ENCODE results near the gene PCCA. TPM values are rescaled to one million over a fixed set of nuclear protein-coding genes. Genes with fewer than 3 reads are reported as not detected.
"Not testable (repeated sequence)": the region's sequence is repeated elsewhere in the genome, so short reads cannot be mapped to it uniquely, and the experiment has no call there.

Gene PCCA
- polyA plus RNA-seq, 4 donors: 3.0 to 24.7 (median 14.8) TPM

- FAIRE-seq: no peak
These were observed 656 bp downstream of the PCCA start for GRCh38 chr13:100089465-100090032.

DNA sequence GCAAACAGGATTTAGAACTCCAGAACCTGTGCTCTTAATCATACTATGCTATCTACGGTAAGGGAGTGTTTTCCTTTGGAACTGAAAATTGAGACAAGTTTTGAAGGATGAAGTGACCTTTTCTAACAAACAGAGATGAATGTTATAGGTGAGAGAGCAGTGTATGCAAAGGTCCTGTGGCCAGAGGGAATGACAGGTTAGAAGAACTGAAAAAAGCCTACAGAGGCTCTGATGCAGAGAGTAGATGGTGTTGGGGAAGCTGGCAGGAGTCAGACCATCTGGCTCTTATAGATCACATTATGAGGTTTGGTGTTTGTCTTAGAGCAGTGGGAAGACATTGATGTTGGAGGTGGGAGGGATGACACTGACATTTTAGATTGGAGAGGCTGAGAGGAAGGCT is 2.0 kb downstream of the PCCA start:
- no peaks in the 10 kb centered on the region for H3K27me3 ChIP-seq (ENCODE audit: control insufficient read depth in 3 of 3, insufficient read depth in 3 of 3, low read length in 3 of 3)
- H3K36me3 ChIP-seq (ENCODE audit: control insufficient read depth in 3 of 3, insufficient read depth in 2 of 3, low read depth in 1 of 3, low read length in 3 of 3): no peaks in the 10 kb centered on the region
- no peaks in the 10 kb centered on the region for H3K9me3 ChIP-seq (ENCODE audit: control insufficient read depth in 2 of 2, insufficient read depth in 1 of 2, low read depth in 1 of 2, low read length in 1 of 2)
- WGBS, 3 donors: 93 to 96% (median 95%) methylated on average over 1 of the region's 1 CpG
- no peak overlapping the region for H3K27ac ChIP-seq (ENCODE audit: low read depth in 1 of 3, low read length in 2 of 3)
- DNase-seq (no peak), FAIRE-seq (no peak)
- no peak overlapping the region for H3K4me3 ChIP-seq (ENCODE audit: low read depth in 1 of 3, low read length in 3 of 3)
- H3K4me1 ChIP-seq (ENCODE audit: control insufficient read depth in 3 of 3, insufficient read depth in 2 of 3, low read depth in 1 of 3, low read length in 2 of 3): peaks cover 0 to 8% (median 0%) of the 10 kb centered on the region in 3 donors

More at GRCh38 chr13:100089465-100090032, 656 bp downstream of the PCCA start:
- Histone ChIP-seq H3K27ac (ENCODE audit: low read depth in 1 of 3, low read length in 2 of 3) (peak overlapping the region in 2 of 3 donors; percentile 41 to 63), H3K27me3 (ENCODE audit: control insufficient read depth in 3 of 3, insufficient read depth in 3 of 3, low read length in 3 of 3) (no peaks in the 10 kb centered on the region), H3K4me1 (ENCODE audit: control insufficient read depth in 3 of 3, insufficient read depth in 2 of 3, low read depth in 1 of 3, low read length in 2 of 3) (peaks cover 0 to 8% (median 0%) of the 10 kb centered on the region in 3 donors), H3K9me3 (ENCODE audit: control insufficient read depth in 2 of 2, insufficient read depth in 1 of 2, low read depth in 1 of 2, low read length in 1 of 2) (no peaks in the 10 kb centered on the region), H3K4me3 (ENCODE audit: low read depth in 1 of 3, low read length in 3 of 3) (peak overlapping the region; percentile 84 to 98 (median 90)), H3K36me3 (ENCODE audit: control insufficient read depth in 3 of 3, insufficient read depth in 2 of 3, low read depth in 1 of 3, low read length in 3 of 3) (no peaks in the 10 kb centered on the region)
- DNase-seq: peak in 1 of 2 donors; percentile 41
- WGBS, 3 donors: 1 to 2% (median 1%) methylated on average over 10 to 13 of the region's 13 CpGs

DNA sequence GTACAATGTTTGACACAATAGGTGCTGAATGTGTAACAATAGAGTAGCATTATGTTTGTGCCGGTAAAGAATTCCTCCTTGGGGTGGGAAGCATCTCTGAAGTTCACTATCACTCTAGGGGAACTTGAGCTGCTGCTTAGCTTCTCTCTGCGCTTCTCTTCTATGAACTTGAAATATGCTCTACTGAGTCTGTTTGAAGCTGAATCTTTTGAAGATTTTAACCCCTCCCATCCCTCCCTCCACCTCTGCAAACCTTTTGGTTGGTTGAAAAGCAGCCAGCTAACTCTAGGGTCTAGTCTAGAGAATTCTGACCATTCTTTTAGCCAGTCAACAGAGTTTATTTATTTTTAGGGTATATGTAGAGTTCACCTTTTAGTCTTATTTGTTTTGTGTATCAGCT is 2.5 kb downstream of the PCCA start:
- Histone ChIP-seq H3K27ac (ENCODE audit: low read depth in 1 of 3, low read length in 2 of 3) (no peak overlapping the region), H3K9me3 (ENCODE audit: control insufficient read depth in 2 of 2, insufficient read depth in 1 of 2, low read depth in 1 of 2, low read length in 1 of 2) (no peaks in the 10 kb centered on the region), H3K4me3 (ENCODE audit: low read depth in 1 of 3, low read length in 3 of 3) (no peak overlapping the region), H3K36me3 (ENCODE audit: control insufficient read depth in 3 of 3, insufficient read depth in 2 of 3, low read depth in 1 of 3, low read length in 3 of 3) (no peaks in the 10 kb centered on the region), H3K4me1 (ENCODE audit: control insufficient read depth in 3 of 3, insufficient read depth in 2 of 3, low read depth in 1 of 3, low read length in 2 of 3) (peaks cover 0 to 8% (median 0%) of the 10 kb centered on the region in 3 donors), H3K27me3 (ENCODE audit: control insufficient read depth in 3 of 3, insufficient read depth in 3 of 3, low read length in 3 of 3) (no peaks in the 10 kb centered on the region)
- no peak for DNase-seq
- WGBS, 3 donors: 80 to 90% (median 88%) methylated on average over 2 of the region's 2 CpGs
- no peak for FAIRE-seq

DNA sequence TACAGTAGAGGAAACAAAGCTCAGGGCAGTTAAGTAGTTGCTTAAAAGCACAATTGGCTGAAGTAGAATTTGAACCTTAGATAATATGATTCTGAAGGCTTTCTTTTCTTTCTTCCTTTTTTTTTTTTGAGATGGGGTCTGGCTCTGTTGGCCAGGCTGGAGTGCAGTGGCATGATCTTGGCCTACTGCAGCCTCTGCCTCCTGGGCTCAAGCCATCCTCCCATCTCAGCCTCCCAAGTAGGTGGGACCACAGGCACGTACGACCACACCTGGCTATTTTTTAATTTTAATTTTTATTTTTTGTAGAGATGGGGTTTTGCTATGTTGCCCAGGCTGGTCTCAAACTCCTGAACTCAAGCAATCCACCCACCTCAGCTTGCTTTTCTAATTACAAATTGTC is 3.4 kb downstream of the PCCA start:
- not testable (repeated sequence) for H3K4me1 ChIP-seq (ENCODE audit: control insufficient read depth in 3 of 3, insufficient read depth in 2 of 3, low read depth in 1 of 3, low read length in 2 of 3); H3K27ac ChIP-seq (ENCODE audit: low read depth in 1 of 3, low read length in 2 of 3); DNase-seq; H3K9me3 ChIP-seq (ENCODE audit: control insufficient read depth in 2 of 2, insufficient read depth in 1 of 2, low read depth in 1 of 2, low read length in 1 of 2); H3K27me3 ChIP-seq (ENCODE audit: control insufficient read depth in 3 of 3, insufficient read depth in 3 of 3, low read length in 3 of 3); FAIRE-seq; H3K4me3 ChIP-seq (ENCODE audit: low read depth in 1 of 3, low read length in 3 of 3); H3K36me3 ChIP-seq (ENCODE audit: control insufficient read depth in 3 of 3, insufficient read depth in 2 of 3, low read depth in 1 of 3, low read length in 3 of 3)
- 92 to 97% (median 97%) methylated on average over 2 of the region's 2 CpGs for WGBS, 3 donors

DNA sequence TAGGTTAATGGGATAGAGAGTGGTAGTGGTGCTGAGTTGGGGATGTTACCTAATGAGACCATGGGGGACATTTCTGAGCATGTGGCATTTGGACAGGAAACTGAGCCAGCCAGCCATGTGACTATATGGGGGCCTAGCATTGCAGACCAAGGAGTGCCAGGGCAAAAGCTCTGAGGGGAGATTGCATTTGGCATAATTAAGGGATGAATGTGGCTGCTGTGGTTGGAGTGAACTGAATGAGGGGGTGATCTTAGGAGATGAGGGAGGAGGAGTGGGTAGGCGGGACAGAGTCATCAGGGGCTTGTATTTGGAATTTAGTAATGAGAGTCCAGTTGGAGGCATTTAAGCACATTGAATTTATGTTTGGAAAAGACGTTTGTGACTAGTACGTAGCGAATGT is 6.6 kb downstream of the PCCA start:
- FAIRE-seq: no peak
- no peaks in the 10 kb centered on the region for H3K36me3 ChIP-seq (ENCODE audit: control insufficient read depth in 3 of 3, insufficient read depth in 2 of 3, low read depth in 1 of 3, low read length in 3 of 3)
- H3K4me1 ChIP-seq (ENCODE audit: control insufficient read depth in 3 of 3, insufficient read depth in 2 of 3, low read depth in 1 of 3, low read length in 2 of 3): peaks cover 3 to 15% (median 4%) of the 10 kb centered on the region in 3 donors
- no peak for DNase-seq
- H3K9me3 ChIP-seq (ENCODE audit: control insufficient read depth in 2 of 2, insufficient read depth in 1 of 2, low read depth in 1 of 2, low read length in 1 of 2): no peaks in the 10 kb centered on the region
- no peak overlapping the region for H3K4me3 ChIP-seq (ENCODE audit: low read depth in 1 of 3, low read length in 3 of 3)
- WGBS, 3 donors: 91 to 96% (median 93%) methylated on average over 4 of the region's 4 CpGs
- H3K27ac ChIP-seq (ENCODE audit: low read depth in 1 of 3, low read length in 2 of 3): no peak overlapping the region
- H3K27me3 ChIP-seq (ENCODE audit: control insufficient read depth in 3 of 3, insufficient read depth in 3 of 3, low read length in 3 of 3): no peaks in the 10 kb centered on the region

- 93 to 96% (median 93%) methylated on average over 7 of the region's 7 CpGs for WGBS, 3 donors
- Histone ChIP-seq H3K36me3 (ENCODE audit: control insufficient read depth in 3 of 3, insufficient read depth in 2 of 3, low read depth in 1 of 3, low read length in 3 of 3) (no peaks in the 10 kb centered on the region), H3K27ac (ENCODE audit: low read depth in 1 of 3, low read length in 2 of 3) (no peak overlapping the region), H3K4me1 (ENCODE audit: control insufficient read depth in 3 of 3, insufficient read depth in 2 of 3, low read depth in 1 of 3, low read length in 2 of 3) (peaks cover 3 to 17% (median 4%) of the 10 kb centered on the region in 3 donors), H3K27me3 (ENCODE audit: control insufficient read depth in 3 of 3, insufficient read depth in 3 of 3, low read length in 3 of 3) (no peaks in the 10 kb centered on the region), H3K4me3 (ENCODE audit: low read depth in 1 of 3, low read length in 3 of 3) (no peak overlapping the region), H3K9me3 (ENCODE audit: control insufficient read depth in 2 of 2, insufficient read depth in 1 of 2, low read depth in 1 of 2, low read length in 1 of 2) (no peaks in the 10 kb centered on the region)
- FAIRE-seq (no peak), DNase-seq (no peak)
These were observed 7.6 kb downstream of the PCCA start for GRCh38 chr13:100096526-100096925.

- no peak overlapping the region for H3K4me3 ChIP-seq (ENCODE audit: low read depth in 1 of 3, low read length in 3 of 3)
- peaks cover 3 to 17% (median 4%) of the 10 kb centered on the region in 3 donors for H3K4me1 ChIP-seq (ENCODE audit: control insufficient read depth in 3 of 3, insufficient read depth in 2 of 3, low read depth in 1 of 3, low read length in 2 of 3)
- 97 to 100% (median 100%) methylated on average over 1 of the region's 1 CpG for WGBS, 3 donors
- DNase-seq: no peak
- FAIRE-seq: no peak
- no peaks in the 10 kb centered on the region for H3K27me3 ChIP-seq (ENCODE audit: control insufficient read depth in 3 of 3, insufficient read depth in 3 of 3, low read length in 3 of 3)
- H3K9me3 ChIP-seq (ENCODE audit: control insufficient read depth in 2 of 2, insufficient read depth in 1 of 2, low read depth in 1 of 2, low read length in 1 of 2): no peaks in the 10 kb centered on the region
- H3K36me3 ChIP-seq (ENCODE audit: control insufficient read depth in 3 of 3, insufficient read depth in 2 of 3, low read depth in 1 of 3, low read length in 3 of 3): no peaks in the 10 kb centered on the region
- no peak overlapping the region for H3K27ac ChIP-seq (ENCODE audit: low read depth in 1 of 3, low read length in 2 of 3)
These were observed 8.9 kb downstream of the PCCA start for GRCh38 chr13:100097821-100098220.

DNA sequence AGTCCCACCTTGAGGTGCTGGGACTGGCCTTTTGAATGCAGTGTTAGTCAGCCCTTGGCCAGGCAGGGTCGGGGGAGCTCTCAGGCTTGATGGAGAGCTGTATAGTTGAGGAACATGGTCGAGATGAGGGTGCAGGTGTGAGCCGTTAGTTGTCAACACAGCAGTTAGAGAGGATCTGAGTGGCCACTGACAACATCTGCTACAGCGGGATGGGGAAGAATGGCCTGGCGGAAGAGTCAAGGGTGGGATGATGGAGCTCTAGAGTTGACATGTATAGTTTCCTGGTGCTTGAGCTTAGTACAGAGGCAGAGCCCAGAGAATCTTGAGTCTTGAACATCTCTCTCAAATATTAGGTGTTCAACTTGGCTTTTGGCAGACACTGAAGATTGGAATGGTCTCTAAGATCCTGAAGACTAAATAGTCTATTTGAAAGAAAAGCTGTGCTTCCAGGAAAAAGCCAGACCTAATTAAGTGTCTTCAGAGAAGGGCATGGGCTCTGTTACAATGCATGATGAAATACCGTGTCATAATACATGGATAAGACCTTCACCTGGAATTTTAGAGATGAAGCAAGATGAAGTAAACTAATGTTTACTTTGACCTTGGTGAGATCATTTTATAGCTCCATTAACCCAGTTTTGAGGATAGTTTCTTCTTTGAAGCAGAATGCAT is 9.7 kb downstream of the PCCA start:
- Histone ChIP-seq H3K4me3 (ENCODE audit: low read depth in 1 of 3, low read length in 3 of 3) (no peak overlapping the region), H3K27me3 (ENCODE audit: control insufficient read depth in 3 of 3, insufficient read depth in 3 of 3, low read length in 3 of 3) (no peaks in the 10 kb centered on the region), H3K4me1 (ENCODE audit: control insufficient read depth in 3 of 3, insufficient read depth in 2 of 3, low read depth in 1 of 3, low read length in 2 of 3) (peaks cover 3 to 17% (median 4%) of the 10 kb centered on the region in 3 donors), H3K27ac (ENCODE audit: low read depth in 1 of 3, low read length in 2 of 3) (no peak overlapping the region), H3K36me3 (ENCODE audit: control insufficient read depth in 3 of 3, insufficient read depth in 2 of 3, low read depth in 1 of 3, low read length in 3 of 3) (no peaks in the 10 kb centered on the region), H3K9me3 (ENCODE audit: control insufficient read depth in 2 of 2, insufficient read depth in 1 of 2, low read depth in 1 of 2, low read length in 1 of 2) (no peaks in the 10 kb centered on the region)
- 85 to 90% (median 90%) methylated on average over 6 of the region's 6 CpGs for WGBS, 3 donors
- FAIRE-seq: no peak
- DNase-seq: no peak

- not testable (repeated sequence) for H3K36me3 ChIP-seq (ENCODE audit: control insufficient read depth in 3 of 3, insufficient read depth in 2 of 3, low read depth in 1 of 3, low read length in 3 of 3); H3K4me3 ChIP-seq (ENCODE audit: low read depth in 1 of 3, low read length in 3 of 3); H3K27me3 ChIP-seq (ENCODE audit: control insufficient read depth in 3 of 3, insufficient read depth in 3 of 3, low read length in 3 of 3); FAIRE-seq; H3K9me3 ChIP-seq (ENCODE audit: control insufficient read depth in 2 of 2, insufficient read depth in 1 of 2, low read depth in 1 of 2, low read length in 1 of 2); H3K27ac ChIP-seq (ENCODE audit: low read depth in 1 of 3, low read length in 2 of 3)
- H3K4me1 ChIP-seq (ENCODE audit: control insufficient read depth in 3 of 3, insufficient read depth in 2 of 3, low read depth in 1 of 3, low read length in 2 of 3): peaks cover 3 to 17% (median 4%) of the 10 kb centered on the region in 3 donors
- WGBS, 3 donors: 23 to 80% (median 39%) methylated on average over 8 of the region's 8 CpGs
- DNase-seq: peak; percentile 21 to 39
These were observed 10.2 kb downstream of the PCCA start for GRCh38 chr13:100099117-100099445.

All from small intestine (tissue), 7 donors.